Measurements from ENCODE around the gene KREMEN2. TPM values are rescaled to one million over a fixed set of nuclear protein-coding genes. Genes with fewer than 3 reads are reported as not detected.

Gene KREMEN2
- total and polyA plus RNA-seq, 4 donors, result not detected

- TF ChIP-seq REST (IDR thresholded peaks at IDR 0.05) (no peak), NR2F2 (IDR thresholded peaks at IDR 0.05) (no peak), RAD21 (IDR thresholded peaks at IDR 0.05) (no peak), HNF4A (conservative IDR thresholded peaks at IDR 0.05) (no peak)
- TF ChIP-seq, protein P1, sequence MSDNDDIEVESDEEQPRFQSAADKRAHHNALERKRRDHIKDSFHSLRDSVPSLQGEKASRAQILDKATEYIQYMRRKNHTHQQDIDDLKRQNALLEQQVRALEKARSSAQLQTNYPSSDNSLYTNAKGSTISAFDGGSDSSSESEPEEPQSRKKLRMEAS (IDR thresholded peaks at IDR 0.05), result no peak
Measured at GRCh38 chr16:2960183-2961010, 3.7 kb upstream of the KREMEN2 start (continued).

DNA sequence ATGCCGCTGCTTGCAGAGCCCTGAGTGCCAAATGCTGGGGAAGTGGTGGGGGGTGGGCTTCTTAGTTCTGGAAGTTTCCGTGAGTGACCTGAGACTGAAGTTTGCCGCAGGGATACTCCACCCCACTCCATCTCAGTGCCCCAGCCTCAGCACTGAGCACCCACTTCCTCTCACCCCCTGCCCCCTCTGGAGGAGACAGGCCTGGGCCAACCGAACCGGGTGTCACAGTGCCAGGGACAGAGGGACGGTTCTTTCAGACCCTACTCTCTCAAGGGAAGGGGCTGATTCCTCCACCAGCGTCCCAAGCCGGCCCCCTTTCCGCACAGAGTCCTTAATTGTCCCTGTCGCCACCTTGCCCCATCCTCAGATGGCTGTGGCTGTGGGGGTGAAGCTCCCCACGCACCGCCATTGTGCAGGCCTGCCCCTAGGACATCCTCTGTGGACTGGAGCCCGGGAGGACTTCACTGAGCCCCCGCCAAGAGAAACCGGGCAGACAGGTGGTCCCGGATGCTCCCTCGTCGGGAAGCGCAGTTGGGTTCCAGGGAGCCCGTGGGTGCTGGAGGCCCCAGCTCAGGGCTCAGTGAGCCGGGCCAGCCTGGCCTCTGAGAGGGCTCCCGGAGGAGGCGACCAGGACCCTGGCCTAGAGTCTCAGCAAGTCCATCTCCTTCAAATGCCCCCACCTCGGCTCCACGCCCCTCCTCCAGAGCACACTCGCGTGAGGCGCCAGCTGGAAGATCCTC, 1.6 kb upstream of the KREMEN2 start:
- Histone ChIP-seq H3K9me3 (ENCODE audit: control insufficient read depth in 4 of 4, low read length in 3 of 4) (no peaks in the 10 kb centered on the region), H3K36me3 (ENCODE audit: control insufficient read depth in 4 of 4, insufficient read depth in 3 of 4, low read depth in 1 of 4, low read length in 3 of 4) (no peaks in the 10 kb centered on the region), H3K9ac (ENCODE audit: low read depth in 1 of 2, low read length in 2 of 2) (no peak overlapping the region), H3K27me3 (ENCODE audit: control insufficient read depth in 4 of 4, insufficient read depth in 4 of 4, low read length in 3 of 4) (peaks cover 0 to 9% (median 3%) of the 10 kb centered on the region in 4 donors), H3K4me3 (ENCODE audit: low read depth in 1 of 3, low read length in 3 of 3) (no peak overlapping the region), H3K27ac (ENCODE audit: low read depth in 1 of 2, low read length in 2 of 2) (no peak overlapping the region), H3K4me1 (ENCODE audit: control insufficient read depth in 4 of 4, insufficient read depth in 4 of 4, low read length in 3 of 4) (peaks cover 3 to 22% (median 17%) of the 10 kb centered on the region in 4 donors)
- DNase-seq (ENCODE audit: low spot score), result peak; percentile 32
- TF ChIP-seq HNF4G (IDR thresholded peaks at IDR 0.05) (no peak), GABPA (IDR thresholded peaks at IDR 0.05 in 1 of 2, conservative IDR thresholded peaks at IDR 0.05 in 1 of 2) (no peak), RXRA (IDR thresholded peaks at IDR 0.05) (no peak), REST (IDR thresholded peaks at IDR 0.05) (no peak), TAF1 (conservative IDR thresholded peaks at IDR 0.05) (no peak), YY1 (IDR thresholded peaks at IDR 0.05) (no peak), FOXA1 (IDR thresholded peaks at IDR 0.05) (no peak), JUND (IDR thresholded peaks at IDR 0.05) (no peak), NR2F2 (IDR thresholded peaks at IDR 0.05) (no peak), HNF4A (conservative IDR thresholded peaks at IDR 0.05) (no peak), EGR1 (IDR thresholded peaks at IDR 0.05; ENCODE audit: low read depth in 2 of 2) (no peak), FOXA2 (IDR thresholded peaks at IDR 0.05) (no peak), SP1 (IDR thresholded peaks at IDR 0.05) (no peak), RAD21 (IDR thresholded peaks at IDR 0.05) (no peak), CTCF (IDR thresholded peaks at IDR 0.05; ENCODE audit: low read depth, low read length, missing input control) (no peak)
- TF ChIP-seq, protein P2, sequence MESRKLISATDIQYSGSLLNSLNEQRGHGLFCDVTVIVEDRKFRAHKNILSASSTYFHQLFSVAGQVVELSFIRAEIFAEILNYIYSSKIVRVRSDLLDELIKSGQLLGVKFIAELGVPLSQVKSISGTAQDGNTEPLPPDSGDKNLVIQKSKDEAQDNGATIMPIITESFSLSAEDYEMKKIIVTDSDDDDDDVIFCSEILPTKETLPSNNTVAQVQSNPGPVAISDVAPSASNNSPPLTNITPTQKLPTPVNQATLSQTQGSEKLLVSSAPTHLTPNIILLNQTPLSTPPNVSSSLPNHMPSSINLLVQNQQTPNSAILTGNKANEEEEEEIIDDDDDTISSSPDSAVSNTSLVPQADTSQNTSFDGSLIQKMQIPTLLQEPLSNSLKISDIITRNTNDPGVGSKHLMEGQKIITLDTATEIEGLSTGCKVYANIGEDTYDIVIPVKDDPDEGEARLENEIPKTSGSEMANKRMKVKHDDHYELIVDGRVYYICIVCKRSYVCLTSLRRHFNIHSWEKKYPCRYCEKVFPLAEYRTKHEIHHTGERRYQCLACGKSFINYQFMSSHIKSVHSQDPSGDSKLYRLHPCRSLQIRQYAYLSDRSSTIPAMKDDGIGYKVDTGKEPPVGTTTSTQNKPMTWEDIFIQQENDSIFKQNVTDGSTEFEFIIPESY (IDR thresholded peaks at IDR 0.05), result no peak
- TF ChIP-seq, protein P1 (IDR thresholded peaks at IDR 0.05), result no peak
- TF ChIP-seq, protein P3, sequence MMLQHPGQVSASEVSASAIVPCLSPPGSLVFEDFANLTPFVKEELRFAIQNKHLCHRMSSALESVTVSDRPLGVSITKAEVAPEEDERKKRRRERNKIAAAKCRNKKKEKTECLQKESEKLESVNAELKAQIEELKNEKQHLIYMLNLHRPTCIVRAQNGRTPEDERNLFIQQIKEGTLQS (IDR thresholded peaks at IDR 0.05), result no peak
- WGBS, result 31% methylated on average over 28 of the region's 28 CpGs
